Forelimb muscle (tissue), 1 donor: ENCODE measurements around the gene EXD1. TPM values are rescaled to one million over a fixed set of nuclear protein-coding genes. Genes with fewer than 3 reads are reported as not detected.
"Not testable (repeated sequence)": the region's sequence is repeated elsewhere in the genome, so short reads cannot be mapped to it uniquely, and the experiment has no call there.

Source experiments
- DNase-seq: peaks from one replicate; pipeline ENCODE4 v3.0.0-alpha.2; 2013; ENCODE audit warnings: low read depth
- polyA plus RNA-seq: library from polyadenylated mRNA; unstranded; fragments of 120-200 nt; gene quantifications from one replicate; pipeline ENCODE4 v1.2.1, GENCODE V29; 2013; ENCODE audit not compliant: insufficient read length

The EXD1 gene
- polyA plus RNA-seq, 1 donor: 0.06 TPM

DNA sequence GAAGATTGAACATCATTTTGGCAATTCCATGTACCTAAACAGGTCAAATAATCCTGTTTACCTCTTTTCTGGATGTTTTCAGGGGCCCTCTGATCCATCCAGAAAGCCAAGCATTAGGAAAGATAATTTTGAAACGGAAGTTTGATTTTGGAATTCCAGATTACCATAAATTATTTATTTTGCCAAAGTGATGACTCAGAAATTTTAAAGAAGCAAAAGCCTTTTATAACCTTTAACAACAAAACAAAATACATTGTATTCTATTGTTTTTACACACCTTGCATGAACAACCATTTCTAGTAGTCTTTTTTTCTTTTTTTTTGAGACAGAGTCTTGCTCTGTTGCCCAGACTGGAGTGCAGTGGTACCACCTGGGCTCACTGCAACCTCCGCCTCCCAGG is 82.5 kb downstream of the EXD1 start:
- DNase-seq: no peak

GRCh38 chr15:41139619-41140018 is 90.9 kb downstream of the EXD1 start:
- DNase-seq: no peak

GRCh38 chr15:41139112-41139511 is 91.4 kb downstream of the EXD1 start:
- DNase-seq: not testable (repeated sequence)

- DNase-seq: not testable (repeated sequence)
These were observed 95.0 kb downstream of the EXD1 start for GRCh38 chr15:41135580-41135979.

DNA sequence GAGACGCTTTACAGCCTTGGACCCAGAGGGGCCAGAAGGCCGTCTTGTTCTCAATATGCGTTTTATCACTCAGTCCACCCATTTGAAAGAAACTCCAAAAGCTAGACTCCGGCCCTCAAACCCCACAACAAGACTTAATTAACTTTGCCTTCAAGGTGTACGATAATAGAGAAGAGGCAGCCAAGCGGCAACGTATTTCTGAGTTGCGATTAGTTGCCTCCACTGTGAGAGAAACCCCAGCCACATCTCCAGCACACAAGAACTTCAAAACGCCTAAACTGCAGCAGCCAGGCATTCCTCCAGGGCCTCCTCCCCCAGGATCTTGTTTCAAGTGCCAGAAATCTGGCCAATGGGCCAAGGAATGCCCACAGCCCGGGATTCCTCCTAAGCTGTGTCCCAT is 97.1 kb downstream of the EXD1 start:
- DNase-seq: no peak

Other genes starting within 250 kb of the EXD1 start
- gene INO80, start 114.5 kb downstream of the EXD1 start, polyA plus RNA-seq: 18.3 TPM
- 58.8 TPM for gene CHP1, start 511 bp upstream of the EXD1 start, polyA plus RNA-seq
- gene OIP5, start 101.8 kb upstream of the EXD1 start, polyA plus RNA-seq: 3.1 TPM
- 29.6 TPM for gene NUSAP1, start 102.1 kb upstream of the EXD1 start, polyA plus RNA-seq
- 21.4 TPM for gene NDUFAF1, start 171.7 kb upstream of the EXD1 start, polyA plus RNA-seq
- gene RTF1, start 186.3 kb upstream of the EXD1 start, polyA plus RNA-seq: 34.8 TPM